MCF 10A (cell line): ENCODE results near the gene NAALADL2. TPM values are rescaled to one million over a fixed set of nuclear protein-coding genes. Genes with fewer than 3 reads are reported as not detected.
A peak's percentile ranks its signal among the peaks of the same experiment; 100 is the strongest.

ENCODE experiments used
- BruUV-seq: library from RNA; stranded (reverse); fragments of 400-500 nt; replicated peaks from 2 replicates; lab custom pipeline; 2021; lab: Mats Ljungman, UMichigan
- CTCF ChIA-PET: fragments of 300-600 bp; sonication (Branson Sonifier 250); formaldehyde crosslinking; extraction: SDS; loops from one replicate; lab custom pipeline; 2021; ENCODE audit warnings: antibody characterized with exemption, inconsistent platforms; lab: Yijun Ruan, JAX
- POLR2A ChIA-PET: fragments of 300-600, 350-650 bp; sonication (Branson Sonifier 250); formaldehyde crosslinking; extraction: SDS; loops from one replicate; lab custom pipeline; 2020; ENCODE audit warnings: antibody characterized with exemption, inconsistent platforms; lab: Yijun Ruan, JAX
- DNase-seq: peaks from one replicate; pipeline ENCODE4 v3.0.0-alpha.2; 2018; ENCODE audit not compliant: unreplicated experiment
- H3K27ac Mint-ChIP-seq: one replicate; pipeline ENCODE4 v1.8.0; 2022; ENCODE audit warnings: mild to moderate bottlenecking, low read depth, mixed read lengths; ENCODE audit not compliant: unreplicated experiment
- H3K27me3 Mint-ChIP-seq: one replicate; pipeline ENCODE4 v1.8.0; 2022; ENCODE audit warnings: mixed read lengths; ENCODE audit not compliant: insufficient read depth, unreplicated experiment
- H3K36me3 Mint-ChIP-seq: one replicate; pipeline ENCODE4 v1.8.0; 2022; ENCODE audit warnings: mild to moderate bottlenecking, moderate library complexity, mixed read lengths; ENCODE audit not compliant: insufficient read depth, unreplicated experiment
- H3K4me1 Mint-ChIP-seq: one replicate; pipeline ENCODE4 v1.8.0; 2022; ENCODE audit warnings: mixed read lengths; ENCODE audit not compliant: insufficient read depth, unreplicated experiment
- H3K4me3 Mint-ChIP-seq: one replicate; pipeline ENCODE4 v1.8.0; 2022; ENCODE audit warnings: mild to moderate bottlenecking, moderate library complexity, mixed read lengths; ENCODE audit not compliant: unreplicated experiment
- H3K9me3 Mint-ChIP-seq: one replicate; pipeline ENCODE4 v1.8.0; 2022; ENCODE audit warnings: mixed read lengths; ENCODE audit not compliant: unreplicated experiment
- intact Hi-C: fragments of 100-400 bp; cut with micrococcal nuclease; formaldehyde crosslinking; loops from 2 replicates; pipeline ENCODE4 v1.14.1; 2022
- total RNA-seq: library from RNA; stranded (reverse); gene quantifications from 2 replicates; pipeline ENCODE4 v1.2.3, GENCODE V29; 2022
- TF ChIP-seq, protein P1 (sequence below): fragments of 200-600 bp; IDR thresholded peaks from one replicate; pipeline ENCODE4 v1.8.0; 2022; ENCODE audit warnings: antibody characterized with exemption, mild to moderate bottlenecking; ENCODE audit not compliant: unreplicated experiment

NAALADL2 gene
- total RNA-seq, 1 experiment from 2014 or later, result 4.2 TPM

DNA sequence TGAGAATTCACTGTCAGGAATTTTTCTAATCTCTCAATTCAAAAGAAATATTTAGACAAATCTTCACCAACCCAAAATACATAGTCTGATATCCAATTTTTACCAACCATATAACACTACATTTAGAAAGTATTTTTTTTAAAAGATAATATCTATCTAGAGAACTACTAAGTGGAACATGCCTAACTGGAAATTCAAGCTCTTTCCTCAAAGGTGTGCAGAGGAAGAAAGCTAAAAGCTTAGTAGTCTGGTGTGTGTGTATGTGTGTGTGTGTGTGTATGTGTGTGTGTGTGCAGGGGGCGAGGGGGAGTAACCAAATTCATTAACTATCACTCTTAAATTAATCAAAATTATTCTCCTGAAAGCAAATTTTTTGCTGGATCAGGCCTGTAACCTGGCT is 797.3 kb downstream of the NAALADL2 start:
- Mint-ChIP-seq H3K9me3 (no peaks in the 10 kb centered on the region), H3K4me3 (no peak overlapping the region), H3K27me3 (no peaks in the 10 kb centered on the region), H3K36me3 (no peaks in the 10 kb centered on the region), H3K27ac (no peak overlapping the region), H3K4me1 (no peaks in the 10 kb centered on the region)
- intact Hi-C loops, result no loop called here
- ChIA-PET POLR2A (no interaction called here), CTCF (no interaction called here)
- TF ChIP-seq, protein P1, sequence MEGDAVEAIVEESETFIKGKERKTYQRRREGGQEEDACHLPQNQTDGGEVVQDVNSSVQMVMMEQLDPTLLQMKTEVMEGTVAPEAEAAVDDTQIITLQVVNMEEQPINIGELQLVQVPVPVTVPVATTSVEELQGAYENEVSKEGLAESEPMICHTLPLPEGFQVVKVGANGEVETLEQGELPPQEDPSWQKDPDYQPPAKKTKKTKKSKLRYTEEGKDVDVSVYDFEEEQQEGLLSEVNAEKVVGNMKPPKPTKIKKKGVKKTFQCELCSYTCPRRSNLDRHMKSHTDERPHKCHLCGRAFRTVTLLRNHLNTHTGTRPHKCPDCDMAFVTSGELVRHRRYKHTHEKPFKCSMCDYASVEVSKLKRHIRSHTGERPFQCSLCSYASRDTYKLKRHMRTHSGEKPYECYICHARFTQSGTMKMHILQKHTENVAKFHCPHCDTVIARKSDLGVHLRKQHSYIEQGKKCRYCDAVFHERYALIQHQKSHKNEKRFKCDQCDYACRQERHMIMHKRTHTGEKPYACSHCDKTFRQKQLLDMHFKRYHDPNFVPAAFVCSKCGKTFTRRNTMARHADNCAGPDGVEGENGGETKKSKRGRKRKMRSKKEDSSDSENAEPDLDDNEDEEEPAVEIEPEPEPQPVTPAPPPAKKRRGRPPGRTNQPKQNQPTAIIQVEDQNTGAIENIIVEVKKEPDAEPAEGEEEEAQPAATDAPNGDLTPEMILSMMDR, result no peak
- BruUV-seq, result no TSS peak
- no peak for DNase-seq

DNA sequence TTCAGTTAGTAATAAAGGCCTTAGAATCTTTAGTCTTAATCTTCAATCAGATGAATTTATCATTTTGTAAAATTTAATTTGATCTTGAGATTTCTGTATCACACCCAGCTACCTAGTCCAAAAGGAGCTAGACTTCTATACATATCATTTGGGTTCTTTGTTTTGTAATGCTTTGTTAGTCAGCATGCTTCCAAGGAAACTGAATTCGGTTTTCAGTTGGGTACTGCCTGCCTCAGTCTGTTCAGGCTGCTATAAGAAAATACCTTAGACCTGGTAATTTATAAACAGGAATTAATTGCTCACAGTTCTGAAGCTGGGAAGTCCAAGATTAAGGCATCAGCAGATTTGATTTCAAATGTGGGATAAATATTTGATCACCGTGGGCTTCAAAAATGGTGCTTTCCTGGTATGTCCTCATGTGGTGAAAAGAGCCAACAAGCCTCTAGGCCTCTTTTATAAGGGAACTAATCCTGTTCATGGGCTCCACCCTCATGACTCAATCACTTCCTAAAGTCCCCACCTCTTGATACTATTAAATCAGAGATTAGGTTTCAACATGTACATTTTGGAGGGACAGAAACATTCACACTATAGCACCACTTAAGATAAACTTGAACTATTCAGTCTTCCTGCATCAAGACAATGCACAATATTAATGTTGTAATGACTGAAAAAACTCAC is 800.7 kb downstream of the NAALADL2 start:
- Mint-ChIP-seq H3K4me3 (no peak overlapping the region), H3K36me3 (no peaks in the 10 kb centered on the region), H3K4me1 (no peaks in the 10 kb centered on the region), H3K9me3 (no peaks in the 10 kb centered on the region), H3K27me3 (no peaks in the 10 kb centered on the region), H3K27ac (no peak overlapping the region)
- intact Hi-C loops, result no loop called here
- POLR2A ChIA-PET, result no interaction called here
- CTCF ChIA-PET, result interaction anchor here (0.7 kb wide), 1 partner anchor 1267 kb away, joined by 3 read pairs; no protein-coding TSS in a partner anchor
- TF ChIP-seq, protein P1, result no peak
- BruUV-seq, result no TSS peak
- peak; percentile 10 for DNase-seq

DNA sequence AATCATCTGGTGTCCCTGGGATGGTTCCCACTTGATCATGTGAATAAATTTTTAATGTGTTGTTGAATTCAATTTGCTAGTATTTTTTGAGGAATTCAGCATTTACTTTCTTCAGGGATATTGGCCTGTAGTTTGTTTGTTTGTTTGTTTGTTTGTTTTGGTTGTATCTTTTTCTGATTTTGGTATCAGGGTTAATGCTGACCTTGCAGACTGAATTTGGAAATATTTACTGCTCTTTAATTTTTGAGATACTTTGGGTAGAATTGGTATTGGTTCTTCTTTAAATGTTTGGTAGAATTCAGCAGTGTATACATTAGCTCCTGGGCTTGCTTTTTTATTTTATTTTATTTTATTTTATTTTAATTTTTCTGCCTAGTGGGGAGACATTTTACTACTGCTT is 803.7 kb downstream of the NAALADL2 start:
- no peaks in the 10 kb centered on the region for H3K4me1 Mint-ChIP-seq
- no peaks in the 10 kb centered on the region for H3K27me3 Mint-ChIP-seq
- no peak for DNase-seq
- no peaks in the 10 kb centered on the region for H3K36me3 Mint-ChIP-seq
- BruUV-seq, result no TSS peak
- POLR2A ChIA-PET, result no interaction called here
- H3K9me3 Mint-ChIP-seq, result no peaks in the 10 kb centered on the region
- CTCF ChIA-PET, result no interaction called here
- intact Hi-C loops, result no loop called here
- no peak overlapping the region for H3K4me3 Mint-ChIP-seq
- no peak overlapping the region for H3K27ac Mint-ChIP-seq
- TF ChIP-seq, protein P1, result no peak

DNA sequence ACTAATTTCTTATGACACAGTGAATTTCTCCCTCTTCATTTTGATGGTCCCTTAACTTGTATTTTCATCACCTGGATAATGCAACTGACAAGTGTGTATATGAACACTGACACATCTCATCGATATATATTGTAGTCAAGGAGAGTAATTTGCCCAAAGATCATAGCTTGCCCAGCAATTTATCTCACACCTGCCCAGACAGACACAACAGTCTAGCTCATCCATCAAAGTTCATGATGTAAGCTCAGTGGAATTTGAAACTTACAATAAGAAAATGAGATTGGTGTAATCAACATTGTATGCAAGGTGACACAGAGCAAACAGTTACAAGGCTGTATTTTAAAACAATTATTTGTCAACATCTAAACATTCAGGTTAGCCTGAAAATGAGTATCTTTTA is 805.8 kb downstream of the NAALADL2 start:
- POLR2A ChIA-PET, result interaction anchor here (0.7 kb wide), 1 partner anchor 68 kb away, joined by 3 read pairs; no protein-coding TSS in a partner anchor
- Mint-ChIP-seq H3K27ac (no peak overlapping the region), H3K27me3 (no peaks in the 10 kb centered on the region), H3K4me3 (no peak overlapping the region), H3K36me3 (no peaks in the 10 kb centered on the region), H3K4me1 (no peaks in the 10 kb centered on the region), H3K9me3 (no peaks in the 10 kb centered on the region)
- CTCF ChIA-PET, result no interaction called here
- TF ChIP-seq, protein P1, result no peak
- DNase-seq, result no peak
- BruUV-seq, result no TSS peak
- intact Hi-C loops, result no loop called here
